ENCODE data around the gene PDCD10. TPM values are rescaled to one million over a fixed set of nuclear protein-coding genes. Genes with fewer than 3 reads are reported as not detected.
A peak's percentile ranks its signal among the peaks of the same experiment; 100 is the strongest.

The PDCD10 gene
- polyA plus RNA-seq, 3 donors, result 31.7 to 61.8 (median 61.5) TPM

- Histone ChIP-seq H3K27me3 (ENCODE audit: control insufficient read depth in 2 of 2, insufficient read depth in 2 of 2, low read length in 2 of 2) (no peaks in the 10 kb centered on the region), H4K20me1 (ENCODE audit: insufficient read depth, low read length) (no peaks in the 10 kb centered on the region), H3K36me3 (replicated peaks in 1 of 2; ENCODE audit: control insufficient read depth in 1 of 2, insufficient read depth in 2 of 2, low read length in 2 of 2) (peaks cover 20 to 45% of the 10 kb centered on the region in 2 donors), H3K79me2 (ENCODE audit: insufficient read depth, low read length) (no peaks in the 10 kb centered on the region), H3K27ac (ENCODE audit: low read depth in 1 of 2, low read length in 2 of 2) (no peak overlapping the region), H2AFZ (ENCODE audit: insufficient read depth, low read depth, low read length, poor library complexity, severe bottlenecking) (no peak overlapping the region), H3K4me2 (replicated peaks; ENCODE audit: extremely low read depth, low read length, poor library complexity, severe bottlenecking) (no peak overlapping the region), H3K4me1 (ENCODE audit: control insufficient read depth in 1 of 2, insufficient read depth in 2 of 2, low read length in 2 of 2) (no peaks in the 10 kb centered on the region), H3K4me3 (replicated peaks in 1 of 3; ENCODE audit: low read depth in 2 of 3, low read length in 3 of 3) (no peak overlapping the region), H3K9ac (ENCODE audit: insufficient read depth, low read length, poor library complexity, severe bottlenecking) (no peak overlapping the region), H3K9me3 (replicated peaks in 1 of 2; ENCODE audit: control insufficient read depth in 1 of 2, insufficient read depth in 1 of 2, low read length in 2 of 2) (peaks cover 6 to 20% of the 10 kb centered on the region in 2 donors)
- no peaks in the 10 kb centered on the region for H3K4me1 Mint-ChIP-seq
- no peak for DNase-seq
- no peak overlapping the region for H3K4me3 Mint-ChIP-seq
- H3K27me3 Mint-ChIP-seq (ENCODE audit: low read depth in 3 of 3), result peaks cover 0 to 2% (median 1%) of the 10 kb centered on the region in 3 donors
- TF ChIP-seq CTCF (IDR thresholded peaks at IDR 0.05), result no peak
- H3K9me3 Mint-ChIP-seq, result peaks cover 14 to 27% (median 20%) of the 10 kb centered on the region in 7 donors
- H3K27ac Mint-ChIP-seq, result no peak overlapping the region
- intact Hi-C loops (cut with micrococcal nuclease), result no loop called here
- WGBS (ENCODE audit: insufficient coverage), result no CpG with 5 or more reads among the region's 1 CpG
- peaks cover 39 to 53% of the 10 kb centered on the region in 2 donors for H3K36me3 Mint-ChIP-seq
These were observed 61.5 kb downstream of the PDCD10 start for GRCh38 chr3:167673221-167673620.

- no peak overlapping the region for H3K4me3 Mint-ChIP-seq
- H3K9me3 ChIP-seq (replicated peaks in 1 of 2; ENCODE audit: control insufficient read depth in 1 of 2, insufficient read depth in 1 of 2, low read length in 2 of 2), result peaks cover 6 to 19% of the 10 kb centered on the region in 2 donors
- H3K27me3 Mint-ChIP-seq (ENCODE audit: low read depth in 3 of 3), result peaks cover 0 to 1% (median 0%) of the 10 kb centered on the region in 3 donors
- no peaks in the 10 kb centered on the region for H3K79me2 ChIP-seq (ENCODE audit: insufficient read depth, low read length)
- no peak for TF ChIP-seq CTCF (IDR thresholded peaks at IDR 0.05)
- H3K27me3 ChIP-seq (ENCODE audit: control insufficient read depth in 2 of 2, insufficient read depth in 2 of 2, low read length in 2 of 2), result no peaks in the 10 kb centered on the region
- H3K36me3 Mint-ChIP-seq, result peaks cover 33 to 40% of the 10 kb centered on the region in 2 donors
- peaks cover 19 to 39% of the 10 kb centered on the region in 2 donors for H3K36me3 ChIP-seq (replicated peaks in 1 of 2; ENCODE audit: control insufficient read depth in 1 of 2, insufficient read depth in 2 of 2, low read length in 2 of 2)
- H3K4me1 Mint-ChIP-seq, result no peaks in the 10 kb centered on the region
- no peak overlapping the region for H3K9ac ChIP-seq (ENCODE audit: insufficient read depth, low read length, poor library complexity, severe bottlenecking)
- 100% methylated on average over 2 of the region's 4 CpGs for WGBS (ENCODE audit: insufficient coverage)
- H3K4me1 ChIP-seq (ENCODE audit: control insufficient read depth in 1 of 2, insufficient read depth in 2 of 2, low read length in 2 of 2), result no peaks in the 10 kb centered on the region
- intact Hi-C loops (cut with micrococcal nuclease), result no loop called here
- no peaks in the 10 kb centered on the region for H4K20me1 ChIP-seq (ENCODE audit: insufficient read depth, low read length)
- DNase-seq, result no peak
- H3K4me3 ChIP-seq (replicated peaks in 1 of 3; ENCODE audit: low read depth in 2 of 3, low read length in 3 of 3), result no peak overlapping the region
- H3K9me3 Mint-ChIP-seq, result peaks cover 13 to 23% (median 17%) of the 10 kb centered on the region in 7 donors
- no peak overlapping the region for H2AFZ ChIP-seq (ENCODE audit: insufficient read depth, low read depth, low read length, poor library complexity, severe bottlenecking)
- no peak overlapping the region for H3K27ac ChIP-seq (ENCODE audit: low read depth in 1 of 2, low read length in 2 of 2)
- no peak overlapping the region for H3K4me2 ChIP-seq (replicated peaks; ENCODE audit: extremely low read depth, low read length, poor library complexity, severe bottlenecking)
- peak overlapping the region in 1 of 7 donors; percentile 25 for H3K27ac Mint-ChIP-seq
These were observed 62.7 kb downstream of the PDCD10 start for GRCh38 chr3:167671878-167672427.

All from CD14-positive monocyte (primary cell).